Body of pancreas (tissue), 4 donors: ENCODE results near the gene FAM193A.
"Not testable (repeated sequence)": the region's sequence is repeated elsewhere in the genome, so short reads cannot be mapped to it uniquely, and the experiment has no call there.

Experiments used
- POLR2A ChIP-seq, 3 donors: fragments of 450-650 bp; IDR thresholded peaks; one replicate each; pipeline ENCODE4 v1.6.1; 2016; ENCODE audit warnings: antibody characterized with exemption in 3 of 3, mild to moderate bottlenecking in 2 of 3
- TF ChIP-seq, protein P1 (sequence below), 7 experiments: fragments of 450-650 bp in 4 of 7; fragments of 200-600 bp in 3 of 7; sonication (generic) in 3 of 7; IDR thresholded peaks; one replicate each; pipeline ENCODE4 v1.5.1; 2016 to 2019; ENCODE audit warnings: antibody characterized with exemption in 7 of 7

DNA sequence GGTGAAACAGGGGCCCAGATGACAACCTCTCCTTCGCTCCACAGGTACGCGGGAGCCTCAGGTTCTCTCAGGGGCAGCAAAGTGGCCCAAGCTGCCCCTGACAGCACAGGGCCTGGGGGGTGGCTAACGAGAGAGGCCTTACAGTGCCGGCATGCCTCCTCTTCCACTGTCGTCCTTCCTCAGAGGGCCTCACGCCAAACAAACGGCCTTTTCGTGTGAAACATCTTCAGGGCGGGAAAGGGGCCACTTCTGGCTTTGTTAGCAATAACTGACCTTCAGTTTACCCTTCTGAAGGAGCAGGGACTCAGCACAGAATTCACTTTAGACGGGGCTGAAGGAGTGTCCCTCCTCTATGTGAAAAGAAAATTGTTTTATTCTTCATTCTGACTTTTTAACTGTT is 21.5 kb upstream of the FAM193A start:
- TF ChIP-seq, protein P1, sequence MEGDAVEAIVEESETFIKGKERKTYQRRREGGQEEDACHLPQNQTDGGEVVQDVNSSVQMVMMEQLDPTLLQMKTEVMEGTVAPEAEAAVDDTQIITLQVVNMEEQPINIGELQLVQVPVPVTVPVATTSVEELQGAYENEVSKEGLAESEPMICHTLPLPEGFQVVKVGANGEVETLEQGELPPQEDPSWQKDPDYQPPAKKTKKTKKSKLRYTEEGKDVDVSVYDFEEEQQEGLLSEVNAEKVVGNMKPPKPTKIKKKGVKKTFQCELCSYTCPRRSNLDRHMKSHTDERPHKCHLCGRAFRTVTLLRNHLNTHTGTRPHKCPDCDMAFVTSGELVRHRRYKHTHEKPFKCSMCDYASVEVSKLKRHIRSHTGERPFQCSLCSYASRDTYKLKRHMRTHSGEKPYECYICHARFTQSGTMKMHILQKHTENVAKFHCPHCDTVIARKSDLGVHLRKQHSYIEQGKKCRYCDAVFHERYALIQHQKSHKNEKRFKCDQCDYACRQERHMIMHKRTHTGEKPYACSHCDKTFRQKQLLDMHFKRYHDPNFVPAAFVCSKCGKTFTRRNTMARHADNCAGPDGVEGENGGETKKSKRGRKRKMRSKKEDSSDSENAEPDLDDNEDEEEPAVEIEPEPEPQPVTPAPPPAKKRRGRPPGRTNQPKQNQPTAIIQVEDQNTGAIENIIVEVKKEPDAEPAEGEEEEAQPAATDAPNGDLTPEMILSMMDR (IDR thresholded peaks at IDR 0.05): not testable (repeated sequence)
- TF ChIP-seq POLR2A (IDR thresholded peaks at IDR 0.05): not testable (repeated sequence)
